H1 (cell line): ENCODE data around the gene RTL5. TPM values are rescaled to one million over a fixed set of nuclear protein-coding genes. Genes with fewer than 3 reads are reported as not detected.

ENCODE experiments used
- BRCA1 ChIP-seq: IDR thresholded peaks from 2 replicates; pipeline ENCODE4 v1.6.1; 2012; ENCODE audit warnings: low read depth, low read length, improper control_type of control experiment
- CHD7 ChIP-seq: fragments of 300-600 bp; sonication (generic); IDR thresholded peaks from 2 replicates; pipeline ENCODE4 v1.7.1; 2012; ENCODE audit warnings: low read length, moderate library complexity, mild to moderate bottlenecking, inconsistent platforms; ENCODE audit not compliant: insufficient replicate concordance
- EZH2 ChIP-seq: fragments of 200-600 bp; sonication (generic); IDR thresholded peaks from 2 replicates; pipeline ENCODE4 v1.7.1; 2012; ENCODE audit warnings: low read depth, mild to moderate bottlenecking, moderate library complexity, low read length, inconsistent platforms; ENCODE audit not compliant: severe bottlenecking
- KDM5A ChIP-seq: fragments of 200-600 bp; IDR thresholded peaks from 2 replicates; pipeline ENCODE4 v1.7.1; 2012; ENCODE audit warnings: mild to moderate bottlenecking, low read length, inconsistent platforms, mixed read lengths
- PHF8 ChIP-seq: fragments of 200-600 bp; sonication (generic); conservative IDR thresholded peaks from 2 replicates; pipeline ENCODE4 v1.7.1; 2012; ENCODE audit warnings: low read depth, mild to moderate bottlenecking, inconsistent platforms, low read length, moderate library complexity
- RXRA ChIP-seq: IDR thresholded peaks from 2 replicates; pipeline ENCODE4 v1.6.1; 2011; ENCODE audit warnings: low read depth, mild to moderate bottlenecking, low read length, moderate library complexity; ENCODE audit not compliant: insufficient read depth
- SIN3A ChIP-seq, 2 experiments: IDR thresholded peaks in 1 of 2; conservative IDR thresholded peaks in 1 of 2; 2 replicates each; pipeline ENCODE4 v1.6.1; 2011 to 2012; ENCODE audit warnings: low read length in 2 of 2, improper control_type of control experiment in 1 of 2, low read depth in 1 of 2, mild to moderate bottlenecking in 1 of 2
- polyA plus RNA-seq, 7 experiments: library from polyadenylated mRNA; depleted of rRNA in 3 of 7; stranded (reverse) in 5 of 7; unstranded in 2 of 7; fragments of >200 nt in 5 of 7; fragments of 200-250 nt in 2 of 7; gene quantifications; 1 replicate in 5 of 7; 2 replicates in 1 of 7; 4 replicates in 1 of 7; pipeline versions ENCODE4 v1.2.1 to v1.2.3, GENCODE V29; 2011 to 2013; ENCODE audit warnings: missing spikeins in 2 of 7, mixed read lengths in 2 of 7
- total RNA-seq: library from RNA; stranded (reverse); fragmentation: NEBNext Ultra II Directional; extraction: Animal tissue kit (Norgen Biotek cat#: 25700); gene quantifications from 2 replicates; pipeline ENCODE4 v1.2.1, GENCODE V29; 2021

The RTL5 gene
- total and polyA plus RNA-seq, 2 of the 8 experiments (the other 6 are each of a cell fraction or from before 2014, with no cell fraction given) = 0.57 to 1.9 TPM

- TF ChIP-seq CHD7 (no peak), KDM5A (no peak), SIN3A (conservative IDR thresholded peaks at IDR 0.05 in 1 of 2, IDR thresholded peaks at IDR 0.05 in 1 of 2; ENCODE audit: low read depth in 1 of 2, low read length in 2 of 2) (no peak), EZH2 (no peak), BRCA1 (no peak), PHF8 (no peak), RXRA (no peak)
Measured at GRCh38 chrX:72108666-72109065, 23.0 kb downstream of the RTL5 start (continued).
